ENCODE results near the gene TMEM250. TPM values are rescaled to one million over a fixed set of nuclear protein-coding genes. Genes with fewer than 3 reads are reported as not detected.

The TMEM250 gene
- total RNA-seq, 1 experiment from 2014 or later, result 12.5 TPM

DNA sequence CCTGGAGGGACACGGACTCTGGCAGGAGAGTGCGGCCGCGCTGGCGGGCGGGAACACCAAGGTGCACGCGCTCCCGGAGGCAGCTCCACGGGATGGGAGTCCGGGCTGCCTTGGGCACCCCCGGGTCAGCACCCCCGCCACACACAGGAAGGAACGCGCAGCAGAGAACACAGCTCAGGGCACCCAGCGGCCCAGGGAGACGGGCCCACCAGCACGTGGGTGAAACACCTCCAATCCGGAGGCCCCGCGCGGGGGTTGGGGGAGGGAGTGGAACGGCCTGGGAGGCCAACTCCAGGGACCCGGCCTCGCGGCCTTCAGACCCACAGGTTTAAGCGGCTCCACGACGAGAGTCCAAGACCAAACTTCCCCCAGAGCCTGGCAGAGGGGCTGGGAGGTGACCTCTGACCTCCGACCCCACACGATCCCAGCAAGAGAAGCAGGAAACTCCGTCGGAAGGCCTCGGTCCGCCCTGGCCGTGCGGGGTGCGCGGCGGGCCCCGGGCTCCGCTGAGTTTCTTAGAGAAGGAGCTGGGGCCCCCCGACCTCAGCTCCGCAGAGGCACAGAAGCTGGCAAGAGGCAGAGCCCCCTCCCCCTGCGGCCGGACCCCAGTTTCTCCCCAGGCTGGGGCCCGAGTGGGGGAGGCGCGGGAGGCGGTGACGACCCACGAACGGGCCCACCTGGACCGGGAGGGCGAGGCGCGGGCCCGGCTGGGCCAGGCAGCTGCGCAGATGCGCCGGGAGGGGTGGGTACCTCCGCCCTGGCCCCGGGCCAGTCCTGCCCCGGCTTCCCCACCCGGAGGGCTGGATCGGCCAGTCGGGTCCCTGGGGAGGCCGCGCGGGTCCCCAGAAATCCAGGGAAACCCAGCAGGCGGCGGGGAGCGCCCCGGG lies 24.4 kb downstream of the TMEM250 start:
- DNase-seq (ENCODE audit: low spot score), result no peak

DNA sequence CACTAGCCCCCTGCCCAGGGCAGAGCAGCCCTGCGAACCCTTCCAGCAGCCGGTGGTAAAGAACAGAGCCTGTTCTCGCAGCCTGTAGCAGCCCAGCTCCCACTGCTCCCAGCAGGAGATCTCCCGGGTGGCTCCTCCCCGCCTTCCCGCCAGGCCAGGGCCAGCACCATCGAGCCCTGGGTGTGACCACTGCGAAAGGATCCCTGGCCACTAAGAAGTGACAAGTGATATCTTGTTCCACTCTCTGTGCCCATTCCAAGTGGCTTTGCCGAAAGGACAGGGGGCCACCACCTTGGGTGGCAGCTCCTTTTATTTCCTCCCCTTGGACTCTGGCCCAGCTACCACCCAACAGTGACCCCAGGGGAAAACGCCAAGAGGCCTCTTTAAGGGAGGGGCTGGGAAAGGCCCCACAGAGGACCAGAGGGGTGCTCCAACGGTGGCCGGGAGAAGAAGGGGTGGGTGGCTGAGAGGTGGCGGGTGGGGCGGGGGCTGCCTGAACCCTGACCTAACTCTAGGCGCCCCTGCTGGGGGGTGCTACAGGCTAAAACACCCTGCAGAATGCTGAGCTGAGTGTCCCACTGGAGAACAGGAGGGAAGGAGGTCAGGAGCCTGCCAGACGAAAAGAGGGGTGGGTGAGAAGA lies 25.2 kb downstream of the TMEM250 start:
- DNase-seq (ENCODE audit: low spot score), result no peak

DNA sequence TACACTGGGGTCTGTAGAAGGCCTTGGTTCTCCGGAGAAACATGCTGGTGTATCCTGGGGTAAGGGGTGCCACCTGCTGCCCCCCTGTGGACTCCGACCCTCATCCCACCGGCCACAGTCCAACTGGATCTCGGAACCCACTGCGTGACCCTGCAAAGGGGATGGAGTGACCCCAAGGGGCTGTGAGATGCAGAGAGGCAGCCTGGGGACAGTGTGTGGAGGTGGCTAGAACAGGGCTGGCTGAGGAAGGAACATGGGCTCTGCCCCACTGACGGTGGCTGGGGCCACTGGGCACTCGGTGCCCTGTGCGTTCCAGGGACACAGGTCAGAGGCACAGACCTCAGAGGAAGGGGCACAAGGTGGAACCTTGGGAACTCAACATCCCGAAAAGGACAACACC lies 25.9 kb downstream of the TMEM250 start:
- no peak for DNase-seq (ENCODE audit: low spot score)

DNA sequence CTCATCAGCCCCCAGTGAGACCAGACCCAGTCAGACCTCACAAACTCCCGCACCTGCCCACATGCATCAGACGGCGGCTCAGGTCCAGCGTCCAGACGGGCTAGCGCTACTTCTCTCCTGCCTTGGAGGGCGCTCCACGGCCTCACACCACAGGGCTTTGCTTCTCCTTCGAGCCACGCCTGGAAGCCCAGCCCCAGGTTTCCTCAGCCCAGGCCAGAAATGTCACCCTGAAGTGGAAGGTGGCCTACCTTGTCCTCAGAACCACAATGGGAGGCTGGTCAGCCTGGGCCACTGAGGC lies 26.4 kb downstream of the TMEM250 start:
- no peak for DNase-seq (ENCODE audit: low spot score)

DNA sequence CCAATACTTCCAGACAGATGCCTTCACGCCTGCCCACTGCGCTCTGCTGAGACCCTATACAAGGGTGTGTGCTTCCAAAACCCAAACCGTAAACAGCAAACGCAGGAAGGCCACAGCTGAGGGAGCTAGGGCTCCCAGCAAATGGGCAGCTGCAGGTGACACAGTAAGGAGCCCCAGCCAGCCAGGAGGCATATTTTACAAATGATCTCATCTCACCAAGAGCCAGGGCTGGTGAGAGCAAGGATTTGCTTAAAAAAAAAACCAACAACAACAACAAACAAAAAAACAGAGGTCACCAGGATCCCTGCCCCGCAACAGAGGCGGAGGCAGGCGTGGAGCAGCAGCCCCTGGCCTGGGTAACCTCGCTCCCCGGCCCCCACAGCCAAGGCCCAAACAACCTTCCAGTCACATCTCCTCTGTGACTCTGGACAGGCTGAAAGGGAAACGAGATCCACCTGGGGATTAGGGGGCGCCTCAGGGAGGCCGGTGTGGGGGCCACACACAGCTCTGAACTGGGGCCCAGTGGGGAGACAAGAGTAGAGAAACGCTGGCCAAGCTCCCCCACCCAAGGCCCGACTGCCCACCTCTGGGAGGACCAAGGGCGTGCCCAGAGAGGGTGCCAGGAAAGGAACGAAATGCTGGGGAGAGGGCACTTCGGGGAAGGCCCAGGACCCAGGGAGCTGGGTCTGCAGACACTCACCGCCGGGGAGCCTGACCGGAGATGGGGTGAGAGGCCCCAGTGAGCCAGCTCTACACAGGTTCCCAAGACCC lies 26.9 kb downstream of the TMEM250 start:
- no peak for DNase-seq (ENCODE audit: low spot score)

DNA sequence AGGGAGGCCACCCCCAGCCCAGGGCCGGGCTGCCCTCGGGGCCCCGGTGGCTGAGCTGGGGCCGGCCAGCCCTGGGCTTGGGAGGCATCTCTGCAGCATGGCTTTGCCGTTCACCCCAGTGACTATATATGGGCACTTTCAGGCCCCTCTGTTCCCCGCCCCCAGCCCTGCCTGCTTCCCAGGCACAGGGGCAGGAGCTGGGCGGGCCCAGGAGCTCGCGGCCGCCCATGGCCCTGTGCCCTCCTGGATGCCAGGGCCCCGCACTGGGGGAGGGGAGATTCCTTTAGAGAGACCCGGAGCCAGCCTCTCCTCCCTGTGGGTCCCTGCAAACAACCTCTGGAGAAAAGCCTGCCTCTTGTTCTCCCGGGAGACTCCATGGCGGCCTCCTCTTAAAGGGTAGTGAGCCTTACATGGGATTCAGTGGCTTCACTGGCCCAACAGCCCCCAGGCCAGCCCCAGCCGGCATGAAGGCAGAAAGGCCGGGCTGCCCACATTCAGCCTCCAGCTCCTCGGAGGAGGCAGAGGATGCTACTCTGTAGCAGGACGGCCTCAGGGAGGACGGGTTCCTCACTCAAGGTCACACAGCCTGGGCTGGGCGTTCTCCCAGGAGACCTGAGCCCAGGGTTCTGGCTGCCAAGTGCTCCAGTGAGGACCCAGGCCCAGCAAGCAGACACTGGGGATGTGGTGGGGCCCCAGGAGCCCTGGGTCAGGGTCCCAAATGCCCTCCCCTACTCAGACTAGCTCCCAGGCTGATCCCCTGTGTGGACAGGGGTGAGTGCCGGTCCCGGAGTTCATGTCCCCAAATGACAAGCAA lies 27.7 kb downstream of the TMEM250 start:
- DNase-seq (ENCODE audit: low spot score), result no peak

DNA sequence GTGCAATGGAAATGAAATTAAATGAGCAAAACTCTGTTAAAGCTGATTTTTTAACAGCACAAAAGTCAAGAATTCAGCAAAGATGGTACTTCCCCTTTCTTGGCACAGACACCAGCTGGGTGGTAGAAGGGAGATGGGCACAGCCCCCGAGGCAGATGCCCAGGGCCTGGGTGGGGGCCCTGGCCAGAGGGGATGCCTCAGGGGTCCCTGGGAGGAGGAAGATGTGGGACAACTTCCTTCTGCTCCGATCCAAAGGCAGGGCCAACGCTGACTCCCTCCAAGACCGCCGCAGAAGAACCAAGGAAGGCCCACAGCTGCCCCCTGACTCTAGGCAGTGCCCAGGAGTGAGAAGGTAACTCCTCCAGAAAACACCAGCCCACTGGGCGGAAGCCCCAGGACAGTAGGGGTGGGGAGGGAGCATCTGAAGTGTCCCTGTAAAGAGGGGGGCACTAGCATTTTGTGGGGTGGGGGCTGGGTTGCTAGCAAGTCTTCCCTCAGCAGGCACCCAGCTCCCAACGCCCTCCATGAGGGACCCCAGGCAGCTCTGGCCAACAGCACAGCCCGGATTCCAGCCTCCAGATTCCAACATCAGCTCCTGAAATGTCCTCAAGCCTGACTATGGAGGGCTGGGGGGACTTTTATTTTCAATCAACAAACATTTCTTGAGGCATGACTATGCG lies 28.5 kb downstream of the TMEM250 start:
- DNase-seq (ENCODE audit: low spot score), result no peak

DNA sequence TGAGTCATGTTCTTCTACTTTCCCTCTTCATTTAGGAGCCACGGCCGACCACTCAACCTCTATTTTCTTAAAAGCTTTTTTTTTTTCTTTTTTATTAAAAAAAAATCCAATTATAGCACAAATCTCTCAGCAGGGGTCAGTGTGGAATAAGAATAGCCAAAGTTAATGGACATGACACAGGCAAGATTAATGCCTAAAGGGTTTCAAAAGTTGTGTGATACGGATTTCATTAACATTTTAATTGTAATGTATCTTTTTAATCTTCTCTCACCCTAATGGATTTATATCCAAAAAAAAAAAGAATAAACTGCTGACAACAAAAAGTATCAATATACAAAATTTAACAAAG lies 29.0 kb downstream of the TMEM250 start:
- DNase-seq (ENCODE audit: low spot score), result no peak

DNA sequence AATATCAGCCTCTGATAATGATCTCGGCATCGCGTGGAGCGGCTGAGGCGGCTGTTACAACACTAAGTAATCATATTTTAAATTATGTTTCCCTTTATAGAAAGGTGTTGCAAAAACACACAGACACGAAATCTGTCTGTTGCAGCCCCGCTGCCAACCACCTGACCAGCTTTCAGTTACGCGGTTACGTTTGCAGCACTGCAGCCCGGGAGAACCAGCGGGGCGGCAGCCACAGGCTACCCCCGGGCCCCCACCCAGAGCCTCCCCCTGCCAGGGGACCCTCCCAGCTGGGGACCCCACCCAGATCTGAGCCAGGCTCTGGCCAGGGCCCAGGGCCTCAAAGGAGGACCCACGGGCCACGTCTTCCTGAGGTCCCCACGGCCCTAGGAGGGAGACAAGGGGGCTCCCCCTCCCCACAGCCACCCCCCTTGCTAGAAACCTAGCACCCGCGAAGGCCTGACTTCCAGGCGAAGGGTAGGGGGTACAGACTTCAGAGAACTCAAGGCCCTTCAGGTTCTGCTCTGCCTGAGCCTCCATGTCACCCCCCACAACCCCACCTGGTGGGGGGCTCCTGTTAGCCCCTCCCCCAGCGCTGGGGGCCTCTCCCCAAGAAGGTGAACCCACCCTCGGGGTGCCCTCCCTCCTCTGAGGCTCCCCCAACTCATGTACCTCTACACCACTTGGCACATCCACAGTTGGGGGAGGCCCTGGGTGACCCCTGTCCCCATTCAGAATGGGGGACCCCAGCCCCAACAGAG lies 29.6 kb downstream of the TMEM250 start:
- DNase-seq (ENCODE audit: low spot score), result no peak

DNA sequence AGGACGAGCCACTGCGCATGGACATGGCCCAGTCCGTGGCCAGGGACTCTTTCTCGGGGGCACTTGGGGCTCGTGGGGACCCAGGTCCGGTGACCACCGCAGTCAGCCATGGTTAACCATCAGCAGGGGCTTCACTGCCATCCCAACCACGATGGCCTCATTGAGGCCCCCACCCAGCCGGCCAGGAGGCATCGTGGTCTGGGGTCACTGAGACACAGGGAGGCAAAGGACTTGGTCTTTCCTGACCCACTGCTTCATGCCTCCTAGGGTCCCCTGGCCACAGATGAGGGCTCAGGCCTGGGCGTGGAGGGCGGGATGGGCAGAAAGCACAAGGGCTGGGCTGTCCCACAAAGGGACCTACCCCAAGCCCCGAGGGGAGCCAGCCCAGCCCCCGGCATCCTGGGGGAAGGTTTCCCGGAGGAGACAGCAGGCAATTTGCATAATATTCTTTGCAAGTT lies 30.2 kb downstream of the TMEM250 start:
- DNase-seq (ENCODE audit: low spot score), result no peak

DNA sequence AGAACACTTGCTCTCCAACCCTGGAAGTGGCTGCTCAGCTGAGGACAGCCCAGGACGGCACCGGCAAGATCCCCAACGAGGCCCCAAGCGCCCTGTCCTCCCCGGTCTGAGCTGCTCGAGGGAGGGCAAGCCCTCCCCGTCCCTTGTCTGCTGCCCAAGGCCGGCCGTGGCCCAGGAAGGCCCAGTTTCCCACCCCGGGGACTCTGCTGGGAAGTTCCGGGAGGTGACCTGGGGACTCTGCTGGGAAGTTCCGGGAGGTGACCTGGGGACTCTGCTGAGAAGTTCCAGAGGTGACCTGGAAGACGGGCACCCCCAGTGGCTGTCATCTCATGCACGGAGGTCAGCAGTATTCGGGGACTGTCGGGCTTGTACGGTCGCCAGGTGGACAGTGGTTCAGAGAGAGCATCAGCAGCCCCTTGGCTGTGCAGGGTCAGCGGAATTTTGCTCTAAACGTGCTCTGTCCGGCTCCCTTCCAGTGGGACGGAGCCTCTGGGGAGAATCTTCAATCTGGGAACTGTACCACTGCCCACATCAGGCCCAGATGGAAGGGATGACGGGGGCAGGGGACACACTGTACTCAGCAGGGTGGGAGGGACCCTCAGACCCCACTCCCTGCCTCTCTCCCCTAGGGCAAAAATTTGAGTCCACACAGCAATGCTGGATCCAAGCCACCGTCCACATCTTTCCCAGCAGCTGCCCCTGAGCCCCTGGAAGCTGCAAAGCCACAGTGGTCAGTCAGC lies 30.8 kb downstream of the TMEM250 start:
- DNase-seq (ENCODE audit: low spot score), result no peak

DNA sequence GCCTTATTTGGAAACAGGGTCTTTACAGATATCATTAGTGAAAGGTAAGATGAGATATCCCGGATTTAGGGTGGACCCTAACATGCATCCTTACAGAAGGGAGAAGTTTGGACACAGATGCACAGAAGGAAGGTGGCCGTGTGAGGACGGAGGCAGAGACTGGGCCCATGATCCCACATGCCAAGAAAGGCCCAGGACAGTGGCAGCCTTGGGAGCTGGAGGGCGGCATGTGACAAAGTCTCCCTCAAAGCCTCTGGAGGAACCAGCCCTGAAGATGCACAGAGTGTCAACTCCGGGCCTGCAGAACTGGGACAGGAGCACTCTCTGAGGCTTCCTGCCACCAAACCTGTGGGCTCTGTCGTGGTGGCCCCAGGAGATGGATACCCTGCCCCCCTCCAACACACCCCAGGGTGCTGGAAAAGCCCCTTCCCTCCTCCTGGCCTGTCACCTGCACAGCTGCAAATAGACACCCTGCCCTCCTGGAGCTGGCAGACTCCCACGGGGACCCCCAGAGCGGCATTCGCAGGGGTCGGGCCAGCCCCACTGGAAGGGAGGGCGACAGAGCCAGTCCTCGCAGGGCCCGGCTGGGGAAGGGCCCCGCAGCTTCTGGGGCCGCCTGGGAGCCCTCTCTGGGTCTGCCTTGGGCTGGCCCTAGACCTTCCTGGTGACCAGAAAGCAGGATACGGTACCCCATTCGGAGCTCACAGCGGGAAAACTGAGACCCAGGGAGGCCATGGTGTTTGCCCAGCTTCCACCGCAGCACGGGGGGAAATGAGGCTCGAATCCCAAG lies 31.5 kb downstream of the TMEM250 start:
- DNase-seq (ENCODE audit: low spot score), result no peak

DNA sequence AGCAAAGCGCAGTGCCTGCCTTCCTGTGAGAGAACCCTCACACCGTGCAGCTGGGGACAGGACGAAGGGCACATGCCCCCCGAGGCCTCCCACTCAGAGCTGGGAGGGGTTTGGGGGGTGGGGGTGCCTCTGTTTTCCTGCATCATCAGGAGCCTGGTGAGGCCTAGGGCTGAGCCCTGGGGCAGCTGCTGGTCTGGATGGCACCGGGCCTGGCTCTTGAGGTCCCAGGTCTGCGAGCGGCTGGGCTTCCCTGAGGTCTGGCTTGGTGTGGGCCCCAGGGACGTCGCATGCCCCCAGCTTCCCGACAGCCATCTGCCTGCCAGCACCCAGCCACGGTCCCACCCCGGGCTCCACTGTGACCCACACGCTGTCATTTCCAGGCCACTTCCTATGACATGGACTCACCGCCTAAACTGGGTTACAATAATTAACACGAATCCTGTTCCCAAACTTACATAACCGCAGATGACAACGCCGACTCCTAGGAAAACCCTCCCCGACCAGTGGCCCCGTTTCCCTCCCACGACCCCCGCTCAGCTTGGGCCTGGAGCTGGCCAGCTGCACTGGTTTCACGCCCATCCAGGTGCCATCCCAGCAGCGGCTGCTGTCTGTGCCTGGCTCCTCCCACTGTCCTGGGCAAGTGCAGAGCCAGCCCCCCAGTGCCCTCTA lies 32.3 kb downstream of the TMEM250 start:
- no peak for DNase-seq (ENCODE audit: low spot score)

DNA sequence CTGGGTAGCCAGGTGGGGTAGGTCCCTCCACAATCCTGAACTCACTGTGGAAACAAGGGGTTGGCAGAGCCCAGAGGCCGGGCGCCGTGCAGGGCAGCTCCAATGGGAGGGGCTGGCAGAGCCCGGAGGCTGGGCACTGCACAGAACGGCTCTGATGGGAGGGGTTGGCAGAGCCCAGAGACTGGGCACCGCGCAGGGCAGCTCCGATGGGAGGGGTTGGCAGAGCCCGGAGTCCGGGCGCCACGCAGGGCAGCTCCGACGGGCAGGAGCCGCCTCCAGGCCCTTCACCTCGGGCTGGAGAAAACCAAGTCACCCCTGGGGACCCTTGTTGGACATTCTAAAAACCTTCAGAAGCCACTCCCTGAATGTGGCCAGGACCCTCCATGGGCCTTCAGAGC lies 32.9 kb downstream of the TMEM250 start:
- no peak for DNase-seq (ENCODE audit: low spot score)

DNA sequence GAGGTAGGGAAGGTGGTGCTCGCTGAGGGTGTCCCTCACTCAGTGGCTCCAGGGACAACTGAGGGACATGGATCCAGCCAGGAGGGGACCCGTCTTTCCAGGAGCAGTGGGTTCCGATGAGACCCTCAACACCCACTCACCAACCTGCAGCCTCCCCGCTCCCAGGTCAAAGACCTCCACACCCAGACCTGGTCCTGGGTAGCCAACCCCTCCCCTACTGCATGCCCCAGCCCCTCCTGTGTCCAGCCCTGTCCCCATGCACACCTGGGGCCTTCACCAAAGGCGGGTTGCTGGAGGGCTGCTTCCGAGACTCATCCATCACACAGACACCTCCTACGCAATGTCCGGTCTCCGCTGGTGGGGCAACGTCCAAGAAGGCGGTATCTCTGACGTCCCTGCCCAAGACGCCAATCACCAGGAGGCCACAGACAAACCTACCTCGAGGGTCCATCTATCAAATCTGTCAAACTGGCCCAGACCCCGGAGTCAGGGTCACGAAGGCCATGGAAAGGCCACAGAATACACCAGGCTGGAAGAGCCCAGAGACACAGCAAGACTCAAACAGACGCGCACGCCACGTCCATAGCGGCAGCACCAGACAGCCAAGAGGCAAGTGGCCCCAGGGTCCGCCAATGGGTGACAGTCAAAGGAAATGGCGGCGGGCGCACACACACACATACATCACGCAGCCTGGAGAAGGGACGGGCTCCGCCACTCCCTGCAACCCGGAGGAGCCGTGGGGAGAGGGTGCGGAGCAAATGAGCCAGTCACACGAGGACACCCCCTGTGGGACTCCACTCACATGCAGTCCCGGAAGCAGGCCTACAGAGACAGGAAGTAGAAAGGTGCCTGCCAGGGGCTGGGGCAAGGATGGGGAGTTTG lies 34.4 kb downstream of the TMEM250 start:
- DNase-seq (ENCODE audit: low spot score), result no peak

DNA sequence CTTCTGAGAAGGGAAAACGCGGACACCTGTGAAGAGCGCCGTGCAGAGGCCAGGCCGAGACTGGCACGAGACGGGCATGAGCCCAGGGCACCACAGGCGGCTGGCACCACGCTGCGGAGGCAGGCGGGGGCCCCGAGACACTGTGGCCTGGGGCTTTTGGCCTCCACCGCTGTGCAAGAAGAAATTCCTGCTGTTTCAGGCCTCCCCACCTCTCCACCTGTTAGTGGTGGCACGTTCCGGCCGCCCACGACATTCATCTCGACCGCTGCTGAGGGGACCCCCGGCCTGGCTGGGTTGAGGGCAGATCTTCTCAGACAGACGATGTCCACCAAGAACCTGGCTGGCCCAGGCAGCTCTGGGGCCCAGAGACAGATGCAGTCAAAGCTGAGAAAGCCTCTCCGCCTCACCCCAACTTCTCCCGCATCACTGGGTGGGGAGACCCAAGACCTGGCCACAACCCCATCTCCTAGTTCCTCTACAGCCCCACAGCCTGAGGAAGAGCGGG lies 35.1 kb downstream of the TMEM250 start:
- no peak for DNase-seq (ENCODE audit: low spot score)

All from H4 (cell line).